SK-N-SH (cell line): ENCODE measurements around the gene FAM219A. TPM values are rescaled to one million over a fixed set of nuclear protein-coding genes. Genes with fewer than 3 reads are reported as not detected.
A peak's percentile ranks its signal among the peaks of the same experiment; 100 is the strongest.

Experiments used
- CHD2 ChIP-seq: fragments of 150-350 bp; IDR thresholded peaks from 2 replicates; pipeline ENCODE4 v1.6.1; 2018; ENCODE audit warnings: low read length; ENCODE audit not compliant: partially characterized antibody
- ELF1 ChIP-seq: IDR thresholded peaks from 2 replicates; pipeline ENCODE4 v1.4.0; 2012
- EP300 ChIP-seq, 2 experiments: IDR thresholded peaks; 2 replicates each; pipeline versions ENCODE4 v1.4.0 to v1.6.1; 2012; ENCODE audit warnings: borderline replicate concordance in 1 of 2, low read depth in 1 of 2, low read length in 1 of 2
- FOXJ3 ChIP-seq: sonication (generic); formaldehyde crosslinking; IDR thresholded peaks from 2 replicates; pipeline ENCODE4 v1.5.1; 2020; ENCODE audit warnings: mild to moderate bottlenecking, missing genetic modification reagents
- GABPA ChIP-seq: IDR thresholded peaks from 2 replicates; pipeline ENCODE4 v1.4.0; 2012; ENCODE audit warnings: low read depth, mild to moderate bottlenecking
- GATA2 ChIP-seq: sonication (generic); formaldehyde crosslinking; IDR thresholded peaks from 2 replicates; pipeline ENCODE4 v1.5.0; 2020; ENCODE audit warnings: mild to moderate bottlenecking, missing genetic modification reagents
- MEF2A ChIP-seq: IDR thresholded peaks from 2 replicates; pipeline ENCODE4 v1.4.0; 2012; ENCODE audit warnings: low read depth, borderline replicate concordance
- MXI1 ChIP-seq: IDR thresholded peaks from 2 replicates; pipeline ENCODE4 v1.6.1; 2012; ENCODE audit warnings: mild to moderate bottlenecking, low read depth, low read length, improper control_type of control experiment
- NFIC ChIP-seq: IDR thresholded peaks from 2 replicates; pipeline ENCODE4 v1.4.0; 2012; ENCODE audit warnings: borderline replicate concordance
- NRF1 ChIP-seq: IDR thresholded peaks from 2 replicates; pipeline ENCODE4 v1.6.1; 2012; ENCODE audit warnings: low read depth, mild to moderate bottlenecking, low read length
- POLR2AphosphoS5 ChIP-seq: IDR thresholded peaks from 2 replicates; pipeline ENCODE4 v1.6.1; 2012; ENCODE audit warnings: low read depth, low read length
- RAD21 ChIP-seq: IDR thresholded peaks from 2 replicates; pipeline ENCODE4 v1.6.1; 2012; ENCODE audit warnings: mild to moderate bottlenecking, low read length
- RXRA ChIP-seq: IDR thresholded peaks from 2 replicates; pipeline ENCODE4 v1.4.0; 2012; ENCODE audit warnings: low read depth, mild to moderate bottlenecking, borderline replicate concordance
- SIN3A ChIP-seq: IDR thresholded peaks from 2 replicates; pipeline ENCODE4 v1.6.1; 2012; ENCODE audit warnings: low read depth, mild to moderate bottlenecking, low read length, moderate library complexity, borderline replicate concordance
- TEAD4 ChIP-seq: IDR thresholded peaks from 2 replicates; pipeline ENCODE4 v1.4.0; 2012; ENCODE audit warnings: mild to moderate bottlenecking, borderline replicate concordance; ENCODE audit not compliant: insufficient read depth
- polyA plus RNA-seq, 3 experiments: library from polyadenylated mRNA; depleted of rRNA; stranded (reverse); fragments of >200 nt; gene quantifications; 2 replicates each; pipeline ENCODE4 v1.2.3, GENCODE V29; 2012
- TF ChIP-seq, protein P1 (sequence below): IDR thresholded peaks from 2 replicates; pipeline ENCODE4 v1.4.0; 2012; ENCODE audit warnings: low read depth
- TF ChIP-seq, protein P2 (sequence below): IDR thresholded peaks from 2 replicates; pipeline ENCODE4; 2012
- TF ChIP-seq, protein P3 (sequence below): fragments of 200-600 bp; sonication (generic); IDR thresholded peaks from 2 replicates; pipeline ENCODE4 v1.6.1; 2017; ENCODE audit warnings: antibody characterized with exemption, mild to moderate bottlenecking, moderate library complexity
- TF ChIP-seq, protein P4 (sequence below): IDR thresholded peaks from 2 replicates; pipeline ENCODE4 v1.4.0; 2012; ENCODE audit warnings: low read depth, borderline replicate concordance
- TF ChIP-seq, protein P5 (sequence below): IDR thresholded peaks from 2 replicates; pipeline ENCODE4 v1.4.0; 2012; ENCODE audit warnings: low read depth, borderline replicate concordance
- TF ChIP-seq, protein P6 (sequence below): fragments of 150-350 bp; IDR thresholded peaks from 2 replicates; pipeline ENCODE4 v1.6.1; 2017; ENCODE audit warnings: antibody characterized with exemption, low read length, low read depth, borderline replicate concordance

FAM219A gene
- polyA plus RNA-seq, 1 of the 3 experiments (the other 2 are of a cell fraction), result 15.7 TPM

DNA sequence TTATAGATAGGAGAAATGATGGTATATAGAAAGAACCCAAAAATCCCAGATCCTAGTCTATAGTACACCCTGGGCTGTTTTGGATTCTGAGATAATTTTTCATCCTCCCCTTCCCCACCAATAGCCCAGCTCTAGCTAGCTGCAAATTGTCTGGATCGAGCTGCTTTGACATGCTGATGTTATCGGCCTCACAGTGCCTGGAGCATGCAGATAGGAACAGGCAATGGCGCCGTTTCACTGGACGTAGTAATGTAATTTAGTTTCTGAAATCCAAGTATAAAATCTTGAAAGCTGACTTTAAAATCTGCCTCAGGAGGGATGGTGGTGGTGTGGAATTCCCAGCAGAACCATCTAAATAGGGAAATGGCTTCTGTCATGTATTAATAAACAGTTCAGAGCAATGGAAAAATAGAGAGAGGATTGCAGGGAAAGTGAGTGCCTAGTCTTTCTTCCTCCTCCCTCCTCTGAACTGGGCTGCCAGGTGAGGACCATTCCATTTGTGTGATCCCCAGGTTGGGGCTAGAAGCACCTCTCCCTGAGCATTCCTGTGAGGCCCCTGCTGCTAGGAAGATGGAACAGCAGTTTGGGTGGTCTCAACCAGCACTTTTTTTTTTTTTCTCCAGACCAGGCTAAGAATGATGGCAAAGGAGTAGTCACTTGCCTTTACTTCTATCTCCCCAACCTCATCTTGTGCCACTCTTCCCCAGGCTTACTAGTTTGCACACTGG is 31.9 kb downstream of the FAM219A start (continued):
- no peak for TF ChIP-seq NFIC
- no peak for TF ChIP-seq RXRA
- TF ChIP-seq, protein P1, sequence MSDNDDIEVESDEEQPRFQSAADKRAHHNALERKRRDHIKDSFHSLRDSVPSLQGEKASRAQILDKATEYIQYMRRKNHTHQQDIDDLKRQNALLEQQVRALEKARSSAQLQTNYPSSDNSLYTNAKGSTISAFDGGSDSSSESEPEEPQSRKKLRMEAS, result no peak
- peak; percentile 42; the same call in 1 of the 2 replicates for TF ChIP-seq TEAD4
- peak; percentile 43; the same call in 1 of the 2 replicates for TF ChIP-seq POLR2AphosphoS5
- TF ChIP-seq, protein P2, sequence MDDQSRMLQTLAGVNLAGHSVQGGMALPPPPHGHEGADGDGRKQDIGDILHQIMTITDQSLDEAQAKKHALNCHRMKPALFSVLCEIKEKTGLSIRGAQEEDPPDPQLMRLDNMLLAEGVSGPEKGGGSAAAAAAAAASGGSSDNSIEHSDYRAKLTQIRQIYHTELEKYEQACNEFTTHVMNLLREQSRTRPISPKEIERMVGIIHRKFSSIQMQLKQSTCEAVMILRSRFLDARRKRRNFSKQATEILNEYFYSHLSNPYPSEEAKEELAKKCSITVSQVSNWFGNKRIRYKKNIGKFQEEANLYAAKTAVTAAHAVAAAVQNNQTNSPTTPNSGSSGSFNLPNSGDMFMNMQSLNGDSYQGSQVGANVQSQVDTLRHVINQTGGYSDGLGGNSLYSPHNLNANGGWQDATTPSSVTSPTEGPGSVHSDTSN, result 0 out of 2 replicates have a peak, but pooled peaks have one; percentile 5
- no peak for TF ChIP-seq ELF1
- TF ChIP-seq GATA2, result peak; percentile 100
- TF ChIP-seq EP300 (IDR thresholded peaks at IDR 0.05; ENCODE audit: borderline replicate concordance in 1 of 2, low read depth in 1 of 2, low read length in 1 of 2), result peak in 1 of 2 experiments; percentile 99; a peak in 2 of 4 replicates
- TF ChIP-seq, protein P3, sequence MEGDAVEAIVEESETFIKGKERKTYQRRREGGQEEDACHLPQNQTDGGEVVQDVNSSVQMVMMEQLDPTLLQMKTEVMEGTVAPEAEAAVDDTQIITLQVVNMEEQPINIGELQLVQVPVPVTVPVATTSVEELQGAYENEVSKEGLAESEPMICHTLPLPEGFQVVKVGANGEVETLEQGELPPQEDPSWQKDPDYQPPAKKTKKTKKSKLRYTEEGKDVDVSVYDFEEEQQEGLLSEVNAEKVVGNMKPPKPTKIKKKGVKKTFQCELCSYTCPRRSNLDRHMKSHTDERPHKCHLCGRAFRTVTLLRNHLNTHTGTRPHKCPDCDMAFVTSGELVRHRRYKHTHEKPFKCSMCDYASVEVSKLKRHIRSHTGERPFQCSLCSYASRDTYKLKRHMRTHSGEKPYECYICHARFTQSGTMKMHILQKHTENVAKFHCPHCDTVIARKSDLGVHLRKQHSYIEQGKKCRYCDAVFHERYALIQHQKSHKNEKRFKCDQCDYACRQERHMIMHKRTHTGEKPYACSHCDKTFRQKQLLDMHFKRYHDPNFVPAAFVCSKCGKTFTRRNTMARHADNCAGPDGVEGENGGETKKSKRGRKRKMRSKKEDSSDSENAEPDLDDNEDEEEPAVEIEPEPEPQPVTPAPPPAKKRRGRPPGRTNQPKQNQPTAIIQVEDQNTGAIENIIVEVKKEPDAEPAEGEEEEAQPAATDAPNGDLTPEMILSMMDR, result no peak
- TF ChIP-seq SIN3A, result no peak
- TF ChIP-seq FOXJ3 (CRISPR knock-in tag), result peak; percentile 98
- TF ChIP-seq CHD2, result peak; percentile 87
- no peak for TF ChIP-seq GABPA
- TF ChIP-seq, protein P4, sequence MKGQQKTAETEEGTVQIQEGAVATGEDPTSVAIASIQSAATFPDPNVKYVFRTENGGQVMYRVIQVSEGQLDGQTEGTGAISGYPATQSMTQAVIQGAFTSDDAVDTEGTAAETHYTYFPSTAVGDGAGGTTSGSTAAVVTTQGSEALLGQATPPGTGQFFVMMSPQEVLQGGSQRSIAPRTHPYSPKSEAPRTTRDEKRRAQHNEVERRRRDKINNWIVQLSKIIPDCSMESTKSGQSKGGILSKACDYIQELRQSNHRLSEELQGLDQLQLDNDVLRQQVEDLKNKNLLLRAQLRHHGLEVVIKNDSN, result no peak
- TF ChIP-seq NRF1, result no peak
- TF ChIP-seq, protein P5, sequence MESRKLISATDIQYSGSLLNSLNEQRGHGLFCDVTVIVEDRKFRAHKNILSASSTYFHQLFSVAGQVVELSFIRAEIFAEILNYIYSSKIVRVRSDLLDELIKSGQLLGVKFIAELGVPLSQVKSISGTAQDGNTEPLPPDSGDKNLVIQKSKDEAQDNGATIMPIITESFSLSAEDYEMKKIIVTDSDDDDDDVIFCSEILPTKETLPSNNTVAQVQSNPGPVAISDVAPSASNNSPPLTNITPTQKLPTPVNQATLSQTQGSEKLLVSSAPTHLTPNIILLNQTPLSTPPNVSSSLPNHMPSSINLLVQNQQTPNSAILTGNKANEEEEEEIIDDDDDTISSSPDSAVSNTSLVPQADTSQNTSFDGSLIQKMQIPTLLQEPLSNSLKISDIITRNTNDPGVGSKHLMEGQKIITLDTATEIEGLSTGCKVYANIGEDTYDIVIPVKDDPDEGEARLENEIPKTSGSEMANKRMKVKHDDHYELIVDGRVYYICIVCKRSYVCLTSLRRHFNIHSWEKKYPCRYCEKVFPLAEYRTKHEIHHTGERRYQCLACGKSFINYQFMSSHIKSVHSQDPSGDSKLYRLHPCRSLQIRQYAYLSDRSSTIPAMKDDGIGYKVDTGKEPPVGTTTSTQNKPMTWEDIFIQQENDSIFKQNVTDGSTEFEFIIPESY, result no peak
- TF ChIP-seq MXI1, result peak; percentile 82
- TF ChIP-seq RAD21, result peak; percentile 22
- no peak for TF ChIP-seq MEF2A
- TF ChIP-seq, protein P6, sequence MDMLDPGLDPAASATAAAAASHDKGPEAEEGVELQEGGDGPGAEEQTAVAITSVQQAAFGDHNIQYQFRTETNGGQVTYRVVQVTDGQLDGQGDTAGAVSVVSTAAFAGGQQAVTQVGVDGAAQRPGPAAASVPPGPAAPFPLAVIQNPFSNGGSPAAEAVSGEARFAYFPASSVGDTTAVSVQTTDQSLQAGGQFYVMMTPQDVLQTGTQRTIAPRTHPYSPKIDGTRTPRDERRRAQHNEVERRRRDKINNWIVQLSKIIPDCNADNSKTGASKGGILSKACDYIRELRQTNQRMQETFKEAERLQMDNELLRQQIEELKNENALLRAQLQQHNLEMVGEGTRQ, result no peak
